AG10803 (cell line): ENCODE measurements around the gene PRDM16.

Source experiments
- DNase-seq: peaks from one replicate; pipeline ENCODE4 v3.0.0; 2010; ENCODE audit warnings: low read depth
- H3K4me3 ChIP-seq: 2 replicates; pipeline ENCODE4 v1.5.1; 2011; ENCODE audit warnings: mild to moderate bottlenecking, low read length, control low read depth
- CTCF ChIP-seq: conservative IDR thresholded peaks from 2 replicates; pipeline ENCODE4 v1.5.1; 2011; ENCODE audit warnings: mild to moderate bottlenecking, low read length, control low read depth, inconsistent platforms

Gene PRDM16

GRCh38 chr1:3296826-3297225 lies 227.8 kb downstream of the PRDM16 start:
- TF ChIP-seq CTCF = no peak
- DNase-seq = no peak
- no peak overlapping the region for H3K4me3 ChIP-seq

GRCh38 chr1:3297756-3298155 lies 228.8 kb downstream of the PRDM16 start:
- no peak for TF ChIP-seq CTCF
- DNase-seq = no peak
- H3K4me3 ChIP-seq = no peak overlapping the region

GRCh38 chr1:3298197-3298596 lies 229.2 kb downstream of the PRDM16 start:
- TF ChIP-seq CTCF = no peak
- H3K4me3 ChIP-seq = no peak overlapping the region
- DNase-seq = no peak

- H3K4me3 ChIP-seq = no peak overlapping the region
- DNase-seq = no peak
- no peak for TF ChIP-seq CTCF
Measured at GRCh38 chr1:3304246-3304645, 235.2 kb downstream of the PRDM16 start.

- no peak overlapping the region for H3K4me3 ChIP-seq
- DNase-seq = no peak
- TF ChIP-seq CTCF = no peak
Measured at GRCh38 chr1:3304692-3305091, 235.7 kb downstream of the PRDM16 start.

GRCh38 chr1:3305156-3305555 lies 236.2 kb downstream of the PRDM16 start:
- DNase-seq = no peak
- no peak overlapping the region for H3K4me3 ChIP-seq
- no peak for TF ChIP-seq CTCF

- no peak overlapping the region for H3K4me3 ChIP-seq
- DNase-seq = peak; percentile 89
- no peak for TF ChIP-seq CTCF
Measured at GRCh38 chr1:3306583-3307291, 237.7 kb downstream of the PRDM16 start.
